ENCODE measurements around the gene MAMDC2.
A peak's percentile ranks its signal among the peaks of the same experiment; 100 is the strongest.
"Not testable (repeated sequence)": the region's sequence is repeated elsewhere in the genome, so short reads cannot be mapped to it uniquely, and the experiment has no call there.

The MAMDC2 gene

GRCh38 chr9:70205366-70206020, 161.8 kb downstream of the MAMDC2 start:
- no peak for DNase-seq

GRCh38 chr9:70217029-70217428, 173.4 kb downstream of the MAMDC2 start:
- no peak for DNase-seq

GRCh38 chr9:70218767-70219166, 175.1 kb downstream of the MAMDC2 start:
- no peak for DNase-seq

- DNase-seq, result no peak
These were observed 176.6 kb downstream of the MAMDC2 start for GRCh38 chr9:70220216-70220615.

GRCh38 chr9:70222354-70222753, 178.7 kb downstream of the MAMDC2 start:
- no peak for DNase-seq

- no peak for DNase-seq
These were observed 184.5 kb downstream of the MAMDC2 start for GRCh38 chr9:70228118-70228517.

GRCh38 chr9:70228611-70229010, 185.0 kb downstream of the MAMDC2 start:
- DNase-seq, result no peak

GRCh38 chr9:70229026-70229425, 185.4 kb downstream of the MAMDC2 start:
- no peak for DNase-seq

- no peak for DNase-seq
These were observed 185.9 kb downstream of the MAMDC2 start for GRCh38 chr9:70229579-70229978.

- no peak for DNase-seq
These were observed 188.8 kb downstream of the MAMDC2 start for GRCh38 chr9:70232476-70232875.

GRCh38 chr9:70234208-70234607, 190.6 kb downstream of the MAMDC2 start:
- DNase-seq, result not testable (repeated sequence)

- not testable (repeated sequence) for DNase-seq
These were observed 202.3 kb downstream of the MAMDC2 start for GRCh38 chr9:70245952-70246351.

GRCh38 chr9:70250221-70250620, 206.6 kb downstream of the MAMDC2 start:
- DNase-seq, result no peak

- DNase-seq, result peak; percentile 7
These were observed 211.8 kb downstream of the MAMDC2 start for GRCh38 chr9:70255486-70255885.

GRCh38 chr9:70256123-70256551, 212.5 kb downstream of the MAMDC2 start:
- DNase-seq, result peak; percentile 64

GRCh38 chr9:70257502-70257901, 213.9 kb downstream of the MAMDC2 start:
- peak; percentile 47 for DNase-seq

GRCh38 chr9:70257991-70258691, 214.5 kb downstream of the MAMDC2 start:
- peak; percentile 93 for DNase-seq

GRCh38 chr9:70258692-70259511, 215.3 kb downstream of the MAMDC2 start, which contains the start of gene SMC5:
Gene SMC5, plus strand, starts transcription at chr9:70258978. Its CDS starts 101 bp downstream, at chr9:70259079.
- DNase-seq, result peak; percentile 97

- DNase-seq, result no peak
These were observed 215.8 kb downstream of the MAMDC2 start for GRCh38 chr9:70259512-70259802.

- no peak for DNase-seq
These were observed 216.4 kb downstream of the MAMDC2 start for GRCh38 chr9:70260007-70260443.

GRCh38 chr9:70260606-70261005, 217.0 kb downstream of the MAMDC2 start:
- DNase-seq, result no peak

GRCh38 chr9:70261131-70261870, 217.7 kb downstream of the MAMDC2 start:
- no peak for DNase-seq

All from right kidney (tissue), 1 donor.